ENCODE measurements around the gene UGT3A2.

The UGT3A2 gene

DNA sequence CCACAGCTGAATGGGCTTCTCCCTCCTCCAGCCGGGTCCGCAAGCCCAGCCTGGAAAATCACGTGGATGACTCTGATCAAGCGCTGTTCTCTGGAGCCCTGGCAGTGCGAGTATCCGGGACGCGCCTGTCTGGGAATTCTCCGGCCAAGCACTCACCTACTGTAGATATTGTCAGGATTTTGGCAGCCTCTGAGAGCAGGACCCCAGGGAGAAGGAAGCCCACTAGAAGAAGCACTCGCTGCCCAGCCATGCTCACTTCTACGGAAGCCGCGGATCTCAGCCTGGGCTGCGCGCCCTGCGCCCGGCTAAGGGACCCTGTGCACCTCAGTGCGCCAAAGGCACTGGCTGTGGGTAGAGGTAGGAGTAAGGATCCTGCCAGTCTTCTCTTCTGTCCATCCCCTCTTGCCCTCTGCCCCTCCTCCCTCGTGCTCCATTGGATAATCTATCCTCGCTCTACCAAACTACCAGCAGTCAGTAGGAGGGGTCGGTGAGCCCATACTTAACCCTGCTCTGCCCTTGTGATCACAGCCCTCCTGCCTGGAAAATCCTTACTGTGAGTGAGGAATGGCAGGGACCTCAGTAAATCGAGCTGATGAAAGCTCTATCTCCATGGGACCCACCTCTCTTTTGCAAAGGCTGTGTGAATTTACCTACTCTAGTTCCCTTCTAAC lies at the start of gene UGT3A2:
TSS of gene UGT3A2 (minus strand) at position 343 of the 671 bp plus-strand sequence. CDS start at position 250, 93 bp downstream.
- DNase-seq: no peak

DNA sequence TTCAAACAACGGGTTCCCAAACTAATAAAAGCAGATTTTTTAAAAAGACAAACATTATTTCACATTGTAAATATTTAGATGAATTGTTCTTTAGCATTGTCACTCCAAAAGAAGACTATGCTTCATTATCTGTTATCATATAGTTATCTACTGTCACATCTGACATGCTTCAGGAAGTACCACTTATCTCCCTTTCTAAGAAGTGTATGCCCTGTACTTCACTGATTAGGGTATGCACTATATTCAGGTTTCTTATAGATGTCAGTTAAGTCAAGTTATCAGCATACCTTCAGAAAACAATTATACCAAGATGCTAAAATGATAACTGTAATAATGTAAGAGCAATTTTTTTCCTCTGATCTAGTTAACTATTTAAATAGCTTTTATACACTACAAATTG lies 44.6 kb upstream of the UGT3A2 start:
- DNase-seq: no peak

- no peak for DNase-seq
Measured at GRCh38 chr5:36108758-36109460, 42.2 kb upstream of the UGT3A2 start.

DNA sequence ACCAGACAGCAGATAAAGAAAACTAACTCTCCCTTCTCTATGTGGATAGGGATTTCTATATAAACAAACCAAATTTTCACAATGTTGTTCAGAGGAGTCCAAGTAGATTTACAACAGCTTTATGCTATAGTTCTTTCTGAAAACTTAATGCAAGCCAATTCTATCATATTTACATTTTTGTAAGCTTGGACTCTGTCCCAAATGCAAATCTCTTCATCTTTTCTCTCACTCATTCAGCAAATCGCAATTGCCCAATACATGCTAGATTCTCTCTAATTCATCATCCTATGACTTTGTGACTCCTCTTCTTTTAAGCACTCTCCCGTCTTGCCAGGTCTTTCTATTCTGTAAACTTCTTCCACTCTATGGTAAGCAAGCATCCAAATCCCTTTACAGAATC lies 39.1 kb upstream of the UGT3A2 start:
- no peak for DNase-seq

- no peak for DNase-seq
Measured at GRCh38 chr5:36099748-36100147, 33.1 kb upstream of the UGT3A2 start.

DNA sequence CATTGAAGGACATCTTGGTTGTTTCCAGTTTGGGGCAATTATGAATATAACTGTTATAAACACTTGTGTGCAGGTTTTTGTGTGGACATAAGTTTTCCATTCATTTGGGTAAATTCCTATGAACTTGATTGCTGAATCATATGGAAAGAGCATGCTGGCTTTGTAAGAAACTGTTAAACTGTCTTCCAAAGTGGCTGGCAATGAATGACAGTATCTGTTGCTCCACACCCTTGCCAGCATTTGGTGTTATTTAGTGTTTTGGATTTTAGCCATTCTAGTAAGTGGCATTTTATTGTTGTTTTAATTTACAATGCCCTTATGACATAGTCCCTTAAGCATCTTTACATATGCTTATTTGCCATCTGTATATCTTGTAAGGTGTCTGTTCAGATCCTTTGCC lies 29.8 kb upstream of the UGT3A2 start:
- DNase-seq: no peak

GRCh38 chr5:36089989-36090388 lies 23.3 kb upstream of the UGT3A2 start:
- no peak for DNase-seq

DNA sequence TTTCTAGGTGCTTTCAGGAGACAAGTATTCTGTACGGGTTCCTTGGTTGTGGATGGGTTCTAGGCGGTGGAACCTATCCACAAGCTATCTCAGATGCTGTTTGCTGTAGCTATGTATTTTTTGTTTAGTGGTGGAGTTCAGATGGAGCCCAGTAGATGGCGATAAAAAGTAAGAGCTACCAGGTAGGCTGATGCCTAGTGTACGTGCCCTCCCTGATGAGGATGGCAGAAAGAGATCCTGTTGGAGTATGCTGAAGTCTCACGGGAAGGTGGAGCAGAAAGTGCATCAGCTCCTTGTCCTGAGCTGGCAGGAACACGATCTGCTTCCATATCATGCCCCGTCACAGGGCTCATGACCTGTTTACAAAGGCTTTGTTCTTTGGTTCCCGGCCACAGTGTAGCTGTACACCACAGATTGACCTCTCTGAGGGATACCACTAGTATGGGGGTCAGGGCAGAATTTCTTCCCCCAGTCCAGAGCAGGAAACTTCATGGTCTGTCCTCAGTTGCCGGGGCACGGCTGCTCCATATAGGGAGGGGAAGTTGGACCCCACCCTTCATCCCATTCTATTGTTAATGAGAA lies 12.6 kb upstream of the UGT3A2 start:
- peak; percentile 29 for DNase-seq

- DNase-seq: no peak
Measured at GRCh38 chr5:36078430-36078829, 11.7 kb upstream of the UGT3A2 start.

GRCh38 chr5:36073595-36074216 lies 7.0 kb upstream of the UGT3A2 start:
- no peak for DNase-seq

DNA sequence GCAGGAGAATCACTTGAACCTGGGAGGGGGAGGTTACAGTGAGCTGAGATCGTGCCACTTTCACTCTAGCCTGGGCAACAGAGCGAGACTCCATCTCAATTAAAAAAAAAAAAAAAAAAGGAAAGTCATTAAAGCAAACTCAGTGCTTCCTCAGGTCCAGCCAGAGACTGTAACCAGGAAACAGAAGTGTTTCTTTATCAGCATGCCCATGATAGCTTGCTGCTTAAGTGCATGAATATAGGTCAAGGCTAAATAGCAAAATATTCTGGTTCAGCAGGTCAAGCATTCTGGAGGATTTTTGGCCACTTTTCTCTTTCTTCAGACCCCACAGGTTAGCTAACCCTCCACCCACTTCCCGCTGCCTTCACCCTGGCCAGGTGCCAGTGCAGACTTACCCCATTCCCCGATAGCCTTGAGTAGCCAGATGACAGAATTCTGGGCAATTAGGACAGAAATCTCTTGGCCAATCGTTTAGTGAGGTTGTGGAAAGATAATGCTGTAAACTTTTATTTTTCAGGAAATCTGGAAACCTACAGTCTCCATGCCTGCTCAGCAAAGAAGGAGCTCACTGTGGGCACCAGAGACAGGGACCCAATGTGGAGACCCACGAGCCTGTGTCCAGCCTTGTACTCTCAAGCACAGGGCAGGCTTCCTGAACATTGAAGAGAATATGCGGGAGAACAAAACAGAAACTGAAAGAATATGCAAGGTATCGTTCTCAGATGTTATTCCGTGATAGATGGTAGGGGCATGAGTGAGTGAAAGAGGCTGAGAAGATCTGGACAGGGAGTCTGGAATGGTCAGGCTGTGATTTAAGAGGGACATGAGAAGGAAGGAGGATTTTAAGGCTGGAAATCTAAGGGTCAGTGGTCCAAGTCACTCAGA lies 4.2 kb upstream of the UGT3A2 start:
- DNase-seq: no peak

DNA sequence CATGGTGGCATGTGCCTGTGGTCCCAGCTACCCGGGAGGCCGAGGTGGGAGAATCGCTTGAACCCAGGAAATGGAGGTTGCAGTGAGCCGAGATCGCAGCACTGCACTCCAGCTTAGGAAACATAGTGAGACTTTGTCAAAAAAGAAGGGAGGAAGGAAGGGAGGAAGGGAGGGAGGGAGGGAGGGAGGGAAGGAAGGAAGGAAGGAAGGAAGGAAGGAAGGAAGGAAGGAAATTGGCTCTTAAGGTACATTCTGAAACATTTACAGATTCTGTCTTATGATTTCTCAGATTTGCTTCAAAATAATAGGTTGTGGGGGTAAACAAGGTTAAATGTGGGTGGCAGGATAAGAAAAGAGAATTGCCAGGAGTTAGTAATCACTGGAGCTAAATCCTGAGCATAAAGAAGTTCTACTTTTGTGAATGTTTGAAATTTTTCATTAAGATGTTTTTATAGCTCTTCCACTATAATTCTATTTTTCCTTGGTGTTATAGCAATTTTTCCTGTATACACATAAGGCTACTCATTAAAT lies 2.1 kb upstream of the UGT3A2 start:
- DNase-seq: no peak

DNA sequence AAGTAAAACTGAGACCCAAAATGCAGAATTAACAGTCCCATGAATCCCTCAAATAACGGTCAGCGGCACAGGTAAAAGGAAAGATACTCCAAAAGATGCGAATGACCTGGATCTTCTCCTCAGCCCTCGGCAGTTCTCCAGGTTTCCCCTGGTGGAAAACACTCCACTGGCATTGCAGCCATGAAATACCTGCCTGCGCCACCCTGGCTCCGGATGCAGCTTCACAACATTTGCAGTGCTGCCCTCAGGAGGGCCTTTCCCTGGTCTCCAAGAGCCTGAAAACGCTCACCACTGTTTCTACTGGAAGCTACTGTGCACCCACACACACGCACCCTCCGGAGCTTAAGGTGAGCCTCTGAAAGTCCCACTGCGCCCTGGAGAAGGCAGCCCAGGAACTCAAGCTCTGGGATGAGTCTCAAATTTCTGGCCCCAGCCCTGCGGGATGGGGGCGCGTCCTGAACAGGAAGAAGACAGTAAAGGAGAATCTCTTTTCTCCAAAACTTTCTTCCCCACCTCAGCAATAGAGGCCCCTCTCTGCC lies 612 bp downstream of the UGT3A2 start:
- DNase-seq: no peak

GRCh38 chr5:36060420-36060887 lies 6.2 kb downstream of the UGT3A2 start:
- DNase-seq: no peak

DNA sequence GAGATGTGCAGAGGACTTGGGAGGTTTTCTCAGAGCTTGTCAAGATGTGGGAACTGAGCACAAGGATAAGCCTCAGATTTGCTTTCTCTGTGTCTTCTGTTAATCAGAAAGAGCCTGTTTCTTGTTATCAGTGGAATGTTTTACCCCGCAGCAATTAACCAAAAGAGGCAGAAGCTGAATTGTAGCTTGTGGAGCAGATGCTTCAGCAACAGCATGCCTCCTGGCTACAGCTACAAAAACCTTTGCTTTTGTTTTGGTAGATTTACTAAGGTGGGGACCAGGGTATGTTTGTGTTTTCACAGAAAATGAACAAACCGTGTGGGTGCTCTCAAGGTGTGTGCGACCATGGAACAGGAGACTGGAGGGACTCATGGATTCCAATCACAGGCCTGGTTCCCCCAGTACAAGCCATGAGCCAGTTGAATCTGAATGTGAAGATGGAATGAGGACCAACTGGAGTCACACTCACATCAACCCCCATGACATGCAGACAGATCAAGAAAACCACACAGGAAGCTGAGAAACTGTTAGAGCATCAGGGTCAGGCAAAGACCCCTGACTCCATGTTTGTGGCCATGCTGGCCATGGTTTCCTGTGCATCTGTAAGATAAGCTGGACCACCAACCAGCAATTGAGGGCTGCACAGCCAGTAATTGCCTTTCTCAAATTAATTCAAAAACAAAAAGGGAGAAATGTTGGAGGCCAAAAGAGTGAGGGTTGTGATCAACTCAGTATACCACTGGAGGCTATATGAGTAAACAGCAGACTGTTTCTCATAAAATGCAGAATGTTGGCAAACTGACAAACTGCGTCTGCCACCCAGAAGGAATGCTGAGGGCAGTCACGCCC lies 6.9 kb downstream of the UGT3A2 start:
- no peak for DNase-seq

- DNase-seq: peak; percentile 52
Measured at GRCh38 chr5:36058776-36059175, 7.9 kb downstream of the UGT3A2 start.

DNA sequence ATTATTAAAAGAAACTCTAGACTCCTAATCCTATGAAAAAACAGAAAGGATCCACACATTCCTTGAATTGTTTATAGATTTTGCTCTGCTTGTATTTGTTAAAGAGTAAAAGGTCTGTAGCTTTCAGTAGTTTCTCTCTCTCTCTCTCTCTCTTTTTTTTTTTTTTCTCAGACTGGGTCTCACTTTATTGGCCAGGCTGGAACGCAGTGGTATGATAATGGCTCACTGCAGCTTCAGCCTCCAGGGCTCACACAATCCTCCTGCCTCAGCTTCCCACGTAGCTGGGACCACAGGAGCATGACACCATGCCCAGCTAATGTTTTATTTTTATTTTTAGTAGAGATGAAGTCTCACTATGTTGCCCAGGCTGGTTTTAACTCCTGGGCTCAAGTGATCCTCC lies 9.3 kb downstream of the UGT3A2 start:
- no peak for DNase-seq

DNA sequence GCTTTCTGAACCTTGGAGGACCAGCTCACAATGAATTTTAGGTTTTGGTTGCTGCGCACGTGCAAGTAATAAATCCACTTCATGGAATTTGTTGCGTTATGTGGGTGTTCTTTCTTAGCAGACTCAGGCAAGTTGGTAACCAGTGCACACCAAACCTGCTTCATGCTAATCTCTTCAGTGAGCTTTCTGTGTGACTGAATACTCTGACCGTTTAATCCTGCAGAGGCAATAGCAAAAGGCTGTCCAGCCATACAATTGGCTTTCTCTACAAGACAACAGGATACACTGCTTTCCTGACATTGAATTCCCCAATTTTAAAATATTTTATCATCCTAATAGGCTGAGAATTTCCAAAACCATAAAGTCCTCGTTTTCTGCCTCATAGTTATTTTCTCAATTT lies 10.3 kb downstream of the UGT3A2 start:
- DNase-seq: no peak

- no peak for DNase-seq
Measured at GRCh38 chr5:36055984-36056383, 10.7 kb downstream of the UGT3A2 start.

GRCh38 chr5:36054647-36055046 lies 12.0 kb downstream of the UGT3A2 start:
- no peak for DNase-seq

DNA sequence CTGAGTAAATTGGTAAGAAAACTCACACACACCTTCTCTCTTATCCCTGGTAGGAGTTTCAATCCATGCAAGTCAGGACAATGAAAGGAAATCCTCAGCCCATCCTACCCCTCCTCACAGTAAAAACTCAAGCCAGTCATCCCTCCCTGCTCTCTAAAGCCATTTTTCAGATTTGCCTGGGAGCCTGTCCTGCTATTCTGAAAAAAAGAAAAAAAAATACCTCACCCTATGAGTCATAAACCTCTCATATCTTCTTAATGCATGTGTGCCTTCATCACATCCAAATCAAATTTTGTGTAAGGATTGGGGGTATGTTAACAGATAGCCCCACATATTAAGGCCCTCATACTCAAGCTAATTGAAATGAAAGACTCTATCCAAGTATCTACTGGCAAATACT lies 14.1 kb downstream of the UGT3A2 start:
- no peak for DNase-seq

Data from NCI-H2029 (cell line).